HG03039 (cell line): ENCODE data around the gene IL10RA.
"Not testable (repeated sequence)": the region's sequence is repeated elsewhere in the genome, so short reads cannot be mapped to it uniquely, and the experiment has no call there.

Experiments used
- ATAC-seq: cut with Tn5 transposase; IDR thresholded peaks from one replicate; pipeline ENCODE4 v1.9.1; 2021; ENCODE audit warnings: mild to moderate bottlenecking, moderate library complexity; ENCODE audit not compliant: unreplicated experiment

IL10RA gene

GRCh38 chr11:117985953-117986887 lies at the start of gene IL10RA:
TSS of gene IL10RA (plus strand) at chr11:117986394. CDS start at chr11:117986468, 74 bp downstream.
- peak; percentile 87 for ATAC-seq

- ATAC-seq: no peak
Measured at GRCh38 chr11:117936973-117937372, 49.2 kb upstream of the IL10RA start.

- no peak for ATAC-seq
Measured at GRCh38 chr11:117940736-117941135, 45.5 kb upstream of the IL10RA start.

- ATAC-seq: no peak
Measured at GRCh38 chr11:117941163-117941707, 45.0 kb upstream of the IL10RA start.

- ATAC-seq: no peak
Measured at GRCh38 chr11:117941976-117942654, 44.1 kb upstream of the IL10RA start.

GRCh38 chr11:117944554-117944953 lies 41.6 kb upstream of the IL10RA start:
- no peak for ATAC-seq

- ATAC-seq: no peak
Measured at GRCh38 chr11:117945047-117945810, 41.0 kb upstream of the IL10RA start.

- no peak for ATAC-seq
Measured at GRCh38 chr11:117946156-117946841, 39.9 kb upstream of the IL10RA start.

- no peak for ATAC-seq
Measured at GRCh38 chr11:117946842-117947526, 39.2 kb upstream of the IL10RA start.

GRCh38 chr11:117947751-117948150 lies 38.4 kb upstream of the IL10RA start:
- not testable (repeated sequence) for ATAC-seq

- not testable (repeated sequence) for ATAC-seq
Measured at GRCh38 chr11:117948466-117948865, 37.7 kb upstream of the IL10RA start.

GRCh38 chr11:117949062-117949461 lies 37.1 kb upstream of the IL10RA start:
- no peak for ATAC-seq

- no peak for ATAC-seq
Measured at GRCh38 chr11:117950301-117950700, 35.9 kb upstream of the IL10RA start.

- ATAC-seq: no peak
Measured at GRCh38 chr11:117950993-117951961, 34.9 kb upstream of the IL10RA start.

GRCh38 chr11:117953024-117953671 lies 33.0 kb upstream of the IL10RA start:
- no peak for ATAC-seq

GRCh38 chr11:117958949-117959348 lies 27.2 kb upstream of the IL10RA start:
- no peak for ATAC-seq

GRCh38 chr11:117959438-117960149 lies 26.6 kb upstream of the IL10RA start:
- no peak for ATAC-seq
